GM20431 (cell line): Measurements from ENCODE around the gene ABR.
"Not testable (repeated sequence)": the region's sequence is repeated elsewhere in the genome, so short reads cannot be mapped to it uniquely, and the experiment has no call there.

Experiments
- in situ Hi-C: fragments of 300-500 bp; cut with MseI, MboI; formaldehyde crosslinking; loops from one replicate; pipeline ENCODE4 v1.15.0; 2020; ENCODE audit warnings: low sequenced_read_pairs; ENCODE audit not compliant: unreplicated experiment

Gene ABR

GRCh38 chr17:1002771-1003555 is 176.8 kb downstream of the ABR start:
- in situ Hi-C loops = no loop called here

- in situ Hi-C loops = no loop called here
These were observed 177.4 kb downstream of the ABR start for GRCh38 chr17:1002412-1002753.

GRCh38 chr17:1001640-1002411 is 178.0 kb downstream of the ABR start:
- in situ Hi-C loops = no loop called here

- in situ Hi-C loops = no loop called here
These were observed 179.0 kb downstream of the ABR start for GRCh38 chr17:1000597-1001461.

GRCh38 chr17:998111-998510 is 181.7 kb downstream of the ABR start:
- in situ Hi-C loops = no loop called here

GRCh38 chr17:996554-997344 is 183.0 kb downstream of the ABR start, which contains the start of gene TIMM22:
Gene TIMM22, plus strand, starts transcription at chr17:997129. Its CDS starts 14 bp downstream, at chr17:997143.
- in situ Hi-C loops = no loop called here

- in situ Hi-C loops = not testable (repeated sequence)
These were observed 184.5 kb downstream of the ABR start for GRCh38 chr17:995324-995723.

GRCh38 chr17:992933-993332 is 186.8 kb downstream of the ABR start:
- in situ Hi-C loops = no loop called here

- in situ Hi-C loops = loop anchor here (10.0 kb wide), 1 partner anchor 194 kb away; no protein-coding TSS in a partner anchor
These were observed 191.2 kb downstream of the ABR start for GRCh38 chr17:988561-988960.

GRCh38 chr17:987931-988330 is 191.8 kb downstream of the ABR start:
- in situ Hi-C loops = loop anchor here (10.0 kb wide), 1 partner anchor 193 kb away; no protein-coding TSS in a partner anchor

GRCh38 chr17:986322-986929 is 193.4 kb downstream of the ABR start:
- in situ Hi-C loops = loop anchor here (10.0 kb wide), 1 partner anchor 192 kb away; no protein-coding TSS in a partner anchor

- in situ Hi-C loops = loop anchor here (10.0 kb wide), 1 partner anchor 189 kb away; no protein-coding TSS in a partner anchor
These were observed 195.9 kb downstream of the ABR start for GRCh38 chr17:983921-984320.

GRCh38 chr17:981292-981658 is 198.5 kb downstream of the ABR start:
- in situ Hi-C loops = loop anchor here (10.0 kb wide), 1 partner anchor 186 kb away; no protein-coding TSS in a partner anchor

- in situ Hi-C loops = loop anchor here (10.0 kb wide), 1 partner anchor 186 kb away; no protein-coding TSS in a partner anchor
These were observed 199.1 kb downstream of the ABR start for GRCh38 chr17:980406-981291.

GRCh38 chr17:979539-980405 is 200.0 kb downstream of the ABR start, which contains the start of gene NXN:
Gene NXN, minus strand, starts transcription at chr17:979776.
- in situ Hi-C loops = loop anchor here (10.0 kb wide), 1 partner anchor 185 kb away; no protein-coding TSS in a partner anchor

- in situ Hi-C loops = no loop called here
These were observed 200.6 kb downstream of the ABR start for GRCh38 chr17:979212-979538.
